ENCODE measurements around the gene ARHGAP18. TPM values are rescaled to one million over a fixed set of nuclear protein-coding genes. Genes with fewer than 3 reads are reported as not detected.

The ARHGAP18 gene
- total RNA-seq, 1 experiment from 2014 or later: 2.4 TPM

DNA sequence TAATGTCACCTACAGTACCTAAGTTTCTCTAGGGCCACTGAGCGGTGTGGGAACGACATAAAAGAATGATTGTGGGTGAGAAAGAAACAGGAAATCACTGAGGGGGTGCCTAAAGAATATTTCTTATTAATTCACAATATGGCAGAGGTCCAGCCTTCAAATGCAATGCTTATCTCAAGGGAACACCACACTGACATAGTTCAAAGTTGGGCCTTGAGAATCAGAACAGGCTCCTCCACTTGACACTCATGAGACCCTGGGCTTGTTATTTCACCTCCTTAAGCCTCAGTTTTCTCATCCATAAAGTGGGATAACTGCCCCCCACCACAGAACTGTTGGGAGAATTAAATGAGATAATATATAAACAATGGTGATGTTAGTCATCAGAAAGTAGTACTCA is 40.4 kb upstream of the ARHGAP18 start:
- no peak overlapping the region for H3K56ac ChIP-seq (ENCODE audit: insufficient read length, low read depth, low read length)
- no peak overlapping the region for H3K4me3 Mint-ChIP-seq
- H4K5ac ChIP-seq (ENCODE audit: insufficient read length, low read depth, low read length): no peak overlapping the region
- no peak overlapping the region for H2AK5ac ChIP-seq (ENCODE audit: insufficient read length, low read length)
- no peaks in the 10 kb centered on the region for H3K36me3 Mint-ChIP-seq (ENCODE audit: insufficient read depth in 1 of 3, low read depth in 3 of 3)
- peaks cover 2 to 3% of the 10 kb centered on the region in 2 experiments; a peak in 1 of 4 replicates for H3K4me1 Mint-ChIP-seq
- H2BK120ac ChIP-seq (ENCODE audit: low read depth, low read length, poor library complexity, severe bottlenecking): no peak overlapping the region
- no peaks in the 10 kb centered on the region for H3K9me3 Mint-ChIP-seq
- H3K23ac ChIP-seq (ENCODE audit: insufficient read length, low read depth, low read length): no peak overlapping the region
- WGBS (ENCODE audit: extremely low coverage, insufficient read length, low lambda C conversion rate): no CpG with 5 or more reads among the region's 2 CpGs
- H3K27me3 ChIP-seq (ENCODE audit: insufficient read depth, low read length): no peaks in the 10 kb centered on the region
- H3K9ac ChIP-seq (ENCODE audit: extremely low read depth, insufficient read length, low read length): no peak overlapping the region
- H2AFZ ChIP-seq (ENCODE audit: low read length): no peak overlapping the region
- no peak overlapping the region for H3K27ac Mint-ChIP-seq
- no peaks in the 10 kb centered on the region for H3K9me3 ChIP-seq (ENCODE audit: control insufficient read depth, low read depth, low read length)
- H3K79me1 ChIP-seq (ENCODE audit: insufficient read depth, low read depth, low read length, poor library complexity, severe bottlenecking): no peaks in the 10 kb centered on the region
- H3K18ac ChIP-seq (ENCODE audit: insufficient read length, low read depth, low read length): no peak overlapping the region
- H3K4me1 ChIP-seq (ENCODE audit: insufficient read depth, low read length): no peaks in the 10 kb centered on the region
- TF ChIP-seq, protein P1, sequence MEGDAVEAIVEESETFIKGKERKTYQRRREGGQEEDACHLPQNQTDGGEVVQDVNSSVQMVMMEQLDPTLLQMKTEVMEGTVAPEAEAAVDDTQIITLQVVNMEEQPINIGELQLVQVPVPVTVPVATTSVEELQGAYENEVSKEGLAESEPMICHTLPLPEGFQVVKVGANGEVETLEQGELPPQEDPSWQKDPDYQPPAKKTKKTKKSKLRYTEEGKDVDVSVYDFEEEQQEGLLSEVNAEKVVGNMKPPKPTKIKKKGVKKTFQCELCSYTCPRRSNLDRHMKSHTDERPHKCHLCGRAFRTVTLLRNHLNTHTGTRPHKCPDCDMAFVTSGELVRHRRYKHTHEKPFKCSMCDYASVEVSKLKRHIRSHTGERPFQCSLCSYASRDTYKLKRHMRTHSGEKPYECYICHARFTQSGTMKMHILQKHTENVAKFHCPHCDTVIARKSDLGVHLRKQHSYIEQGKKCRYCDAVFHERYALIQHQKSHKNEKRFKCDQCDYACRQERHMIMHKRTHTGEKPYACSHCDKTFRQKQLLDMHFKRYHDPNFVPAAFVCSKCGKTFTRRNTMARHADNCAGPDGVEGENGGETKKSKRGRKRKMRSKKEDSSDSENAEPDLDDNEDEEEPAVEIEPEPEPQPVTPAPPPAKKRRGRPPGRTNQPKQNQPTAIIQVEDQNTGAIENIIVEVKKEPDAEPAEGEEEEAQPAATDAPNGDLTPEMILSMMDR (conservative IDR thresholded peaks at IDR 0.05): no peak
- no peak overlapping the region for H3T11ph ChIP-seq (ENCODE audit: low read length)
- H3K27me3 Mint-ChIP-seq (ENCODE audit: low read depth): no peaks in the 10 kb centered on the region
- H2BK5ac ChIP-seq (ENCODE audit: insufficient read length, low read length): no peak overlapping the region
- no peaks in the 10 kb centered on the region for H3K79me2 ChIP-seq (ENCODE audit: insufficient read depth, low read length)
- no peaks in the 10 kb centered on the region for H4K20me1 ChIP-seq (ENCODE audit: control insufficient read depth, insufficient read depth, insufficient read length)
- no peak overlapping the region for H3K4ac ChIP-seq (ENCODE audit: low read depth, low read length)
- no peak overlapping the region for H4K8ac ChIP-seq (replicated peaks; ENCODE audit: insufficient read length, low read depth, low read length)
- no peak overlapping the region for H4K91ac ChIP-seq (ENCODE audit: insufficient read length, low read depth, low read length)
- no peak overlapping the region for H2BK12ac ChIP-seq (ENCODE audit: insufficient read length, low read depth, low read length)
- no peak overlapping the region for H3K14ac ChIP-seq (ENCODE audit: insufficient read depth, low read length)
- no peak for DNase-seq
- no peak overlapping the region for H2BK20ac ChIP-seq (ENCODE audit: low read depth, low read length, poor library complexity, severe bottlenecking)
- H3K4me2 ChIP-seq (ENCODE audit: insufficient read depth, insufficient read length, low read length): no peak overlapping the region
- H2BK15ac ChIP-seq (ENCODE audit: low read depth, low read length): no peak overlapping the region
- H3K23me2 ChIP-seq (ENCODE audit: insufficient read length, low read depth, low read length, poor library complexity, severe bottlenecking): no peaks in the 10 kb centered on the region
- H3K27ac ChIP-seq (ENCODE audit: insufficient read length, low read depth, low read length): no peak overlapping the region
